Stimulated activated naive CD8-positive, alpha-beta T cell treated with anti-CD3 and anti-CD28 coated beads, Interleukin-15, amount 100 ng/mL, for 72 hours (primary cell): ENCODE results near the gene FGF3.

Experiments used
- ATAC-seq: fragments of 150-1000 bp; cut with Tn5 transposase; 2 replicates; pipeline ENCODE4 v1.10.0; 2021; ENCODE audit warnings: mild to moderate bottlenecking, moderate library complexity
- DNase-seq, 2 donors: peaks; one replicate each; pipeline ENCODE4 v3.0.0; 2021 to 2022
- H3K27ac Mint-ChIP-seq, 2 donors: one replicate each; pipeline ENCODE4 v1.8.0; 2022; ENCODE audit warnings: mild to moderate bottlenecking in 2 of 2, mixed read lengths in 2 of 2, moderate library complexity in 2 of 2
- H3K27me3 Mint-ChIP-seq: one replicate; pipeline ENCODE4 v1.8.0; 2022; ENCODE audit warnings: mixed read lengths
- H3K4me1 Mint-ChIP-seq: one replicate; pipeline ENCODE4 v1.8.0; 2022; ENCODE audit warnings: mild to moderate bottlenecking, mixed read lengths
- H3K4me3 Mint-ChIP-seq, 2 donors: one replicate each; pipeline ENCODE4 v1.8.0; 2022; ENCODE audit warnings: mild to moderate bottlenecking in 2 of 2, mixed read lengths in 2 of 2, moderate library complexity in 1 of 2
- H3K9me3 Mint-ChIP-seq, 2 donors: one replicate each; pipeline ENCODE4 v1.8.0; 2022; ENCODE audit warnings: mixed read lengths in 2 of 2

FGF3 gene

GRCh38 chr11:69820441-69820840 is 1.2 kb upstream of the FGF3 start:
- ATAC-seq (no peak), DNase-seq (no peak)
- Mint-ChIP-seq H3K27ac (no peak overlapping the region), H3K4me3 (no peak overlapping the region), H3K4me1 (no peaks in the 10 kb centered on the region), H3K27me3 (peaks cover 75% of the 10 kb centered on the region), H3K9me3 (no peaks in the 10 kb centered on the region)

GRCh38 chr11:69819541-69820070 is 390 bp upstream of the FGF3 start:
- DNase-seq, result no peak
- no peak overlapping the region for H3K4me3 Mint-ChIP-seq
- H3K27ac Mint-ChIP-seq, result no peak overlapping the region
- no peaks in the 10 kb centered on the region for H3K9me3 Mint-ChIP-seq
- no peak for ATAC-seq
- peaks cover 80% of the 10 kb centered on the region for H3K27me3 Mint-ChIP-seq
- no peaks in the 10 kb centered on the region for H3K4me1 Mint-ChIP-seq

- no peak overlapping the region for H3K4me3 Mint-ChIP-seq
- no peak for ATAC-seq
- peaks cover 81% of the 10 kb centered on the region for H3K27me3 Mint-ChIP-seq
- no peaks in the 10 kb centered on the region for H3K9me3 Mint-ChIP-seq
- no peaks in the 10 kb centered on the region for H3K4me1 Mint-ChIP-seq
- no peak overlapping the region for H3K27ac Mint-ChIP-seq
- DNase-seq, result no peak
These were observed 999 bp downstream of the FGF3 start for GRCh38 chr11:69818231-69818602.

DNA sequence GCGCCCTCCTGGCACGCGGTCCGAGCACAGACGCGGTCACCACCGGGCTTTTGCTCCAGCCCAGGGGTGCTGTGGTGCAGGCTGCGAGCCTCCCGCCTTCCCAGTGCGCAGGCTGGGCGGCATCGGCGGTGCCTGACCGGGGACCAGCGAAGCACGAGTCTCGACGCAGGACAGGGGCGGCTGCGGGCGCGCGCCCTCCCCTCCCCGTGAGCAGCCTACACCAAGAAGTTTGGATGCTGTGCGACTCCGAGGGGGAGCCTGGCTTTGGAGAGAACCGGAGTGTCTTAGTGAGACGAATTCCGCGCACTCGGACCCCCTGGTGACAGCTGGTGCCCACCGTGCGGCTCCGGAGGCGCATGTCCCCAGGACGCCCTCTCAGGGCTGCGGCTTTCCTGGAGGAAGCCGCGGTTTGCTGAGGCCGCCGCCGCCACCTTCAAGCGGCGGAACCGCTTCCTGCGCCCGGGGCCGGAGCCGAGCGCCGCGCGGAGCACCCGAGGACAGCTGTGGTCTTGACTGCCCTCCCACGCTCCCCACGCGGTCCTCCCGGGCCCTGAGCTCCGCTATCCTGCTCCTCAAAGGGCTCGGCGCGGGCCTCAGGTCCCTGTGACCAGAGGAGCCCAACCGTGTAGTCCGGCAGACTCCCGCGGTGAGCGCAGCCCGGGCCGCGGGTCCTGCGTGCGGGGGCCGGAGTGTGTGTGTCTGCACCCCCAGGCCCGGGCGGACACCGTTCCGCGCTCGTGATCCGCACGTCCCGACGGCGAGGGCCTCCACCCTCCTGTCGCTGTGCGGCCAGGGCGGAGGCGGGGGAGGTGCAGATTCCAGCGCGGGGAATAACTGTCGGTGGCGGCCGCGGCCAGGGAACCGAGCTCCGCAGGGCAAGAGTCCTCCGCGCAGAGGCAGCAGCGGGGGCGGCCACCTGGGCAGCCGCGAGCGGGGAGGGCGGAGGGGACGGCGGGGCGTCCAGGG is 1.7 kb downstream of the FGF3 start:
- Mint-ChIP-seq H3K4me1 (no peaks in the 10 kb centered on the region), H3K27me3 (peaks cover 81% of the 10 kb centered on the region), H3K9me3 (no peaks in the 10 kb centered on the region), H3K4me3 (no peak overlapping the region), H3K27ac (no peak overlapping the region)
- DNase-seq (no peak), ATAC-seq (no peak)

DNA sequence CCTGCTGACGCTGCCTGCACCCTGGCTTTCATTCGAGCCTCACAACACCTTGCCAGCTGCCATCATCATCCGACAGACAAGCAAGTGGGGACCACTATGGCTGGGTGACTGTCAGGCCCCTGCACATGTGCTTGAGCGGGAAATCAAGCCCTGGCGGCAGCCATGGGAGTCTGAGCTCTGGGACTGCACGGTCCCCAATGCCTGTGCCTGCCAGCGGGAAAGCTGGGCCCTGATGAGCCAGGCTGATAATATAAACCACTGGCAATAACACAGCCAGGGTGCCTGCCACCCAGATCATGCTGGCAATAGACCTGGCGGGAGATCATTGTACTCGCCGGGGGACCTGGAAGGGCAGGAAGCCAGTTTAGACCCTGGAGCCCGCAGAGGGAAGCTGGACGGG is 2.5 kb downstream of the FGF3 start:
- no peak overlapping the region for H3K27ac Mint-ChIP-seq
- H3K4me3 Mint-ChIP-seq, result no peak overlapping the region
- H3K4me1 Mint-ChIP-seq, result no peaks in the 10 kb centered on the region
- ATAC-seq (no peak), DNase-seq (no peak)
- H3K27me3 Mint-ChIP-seq, result peaks cover 75% of the 10 kb centered on the region
- no peaks in the 10 kb centered on the region for H3K9me3 Mint-ChIP-seq

DNA sequence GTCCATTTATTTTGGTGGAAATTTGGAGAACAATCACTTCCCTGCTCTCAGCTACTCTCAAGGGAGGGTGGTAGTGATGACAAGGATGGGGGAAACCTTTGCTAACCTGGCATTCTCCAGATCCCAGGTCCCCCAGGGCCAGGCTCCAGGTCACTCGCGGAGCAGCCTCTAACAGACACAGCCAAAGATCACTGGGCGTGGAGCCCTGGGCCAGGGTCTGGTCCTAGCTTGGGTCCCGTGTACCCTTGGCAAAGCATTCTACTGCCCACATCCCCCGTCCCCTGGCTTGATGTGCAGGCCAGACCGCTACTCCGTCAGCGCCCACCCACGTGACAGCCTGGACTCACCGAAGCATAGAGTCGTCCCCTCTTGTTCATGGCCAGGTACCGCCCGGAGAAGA is 3.2 kb downstream of the FGF3 start:
- no peak for ATAC-seq
- no peak for DNase-seq
- Mint-ChIP-seq H3K27ac (no peak overlapping the region), H3K27me3 (peaks cover 75% of the 10 kb centered on the region), H3K9me3 (no peaks in the 10 kb centered on the region), H3K4me1 (no peaks in the 10 kb centered on the region), H3K4me3 (no peak overlapping the region)

DNA sequence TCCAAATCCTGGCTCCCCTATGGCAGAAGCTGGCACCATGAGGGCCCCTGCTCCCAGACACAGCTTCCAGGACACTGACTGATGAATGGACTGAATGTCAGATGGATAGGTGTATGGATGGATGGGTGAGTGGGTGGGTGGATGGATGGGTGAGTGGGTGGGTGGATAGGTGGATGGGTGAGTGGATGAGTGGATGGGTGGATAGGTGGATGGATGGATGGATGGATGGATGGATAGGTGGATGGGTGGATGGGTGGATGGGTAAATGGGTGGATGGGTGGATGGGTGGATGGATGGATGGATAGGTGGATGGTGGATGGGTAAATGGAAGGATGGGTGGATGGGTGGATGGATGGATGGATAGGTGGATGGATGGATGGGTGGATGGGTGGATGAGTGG is 4.3 kb downstream of the FGF3 start:
- Mint-ChIP-seq H3K27ac (no peak overlapping the region), H3K4me3 (no peak overlapping the region), H3K27me3 (peaks cover 71% of the 10 kb centered on the region), H3K4me1 (no peaks in the 10 kb centered on the region), H3K9me3 (no peaks in the 10 kb centered on the region)
- DNase-seq (no peak), ATAC-seq (no peak)

GRCh38 chr11:69814411-69814810 is 4.8 kb downstream of the FGF3 start:
- H3K4me3 Mint-ChIP-seq, result no peak overlapping the region
- H3K27ac Mint-ChIP-seq, result no peak overlapping the region
- H3K4me1 Mint-ChIP-seq, result no peaks in the 10 kb centered on the region
- ATAC-seq (no peak), DNase-seq (no peak)
- H3K27me3 Mint-ChIP-seq, result peaks cover 71% of the 10 kb centered on the region
- no peaks in the 10 kb centered on the region for H3K9me3 Mint-ChIP-seq

GRCh38 chr11:69813839-69814238 is 5.4 kb downstream of the FGF3 start:
- ATAC-seq, result no peak

GRCh38 chr11:69812946-69813345 is 6.3 kb downstream of the FGF3 start:
- DNase-seq (no peak), ATAC-seq (no peak)
- H3K9me3 Mint-ChIP-seq, result no peaks in the 10 kb centered on the region
- no peaks in the 10 kb centered on the region for H3K4me1 Mint-ChIP-seq
- no peak overlapping the region for H3K4me3 Mint-ChIP-seq
- no peak overlapping the region for H3K27ac Mint-ChIP-seq
- H3K27me3 Mint-ChIP-seq, result peaks cover 77% of the 10 kb centered on the region

More at GRCh38 chr11:69813839-69814238, 5.4 kb downstream of the FGF3 start:
- no peak overlapping the region for H3K4me3 Mint-ChIP-seq
- no peak for DNase-seq
- H3K9me3 Mint-ChIP-seq, result no peaks in the 10 kb centered on the region
- H3K4me1 Mint-ChIP-seq, result no peaks in the 10 kb centered on the region
- H3K27ac Mint-ChIP-seq, result peak overlapping the region in 1 of 2 donors; percentile 30
- H3K27me3 Mint-ChIP-seq, result peaks cover 68% of the 10 kb centered on the region

DNA sequence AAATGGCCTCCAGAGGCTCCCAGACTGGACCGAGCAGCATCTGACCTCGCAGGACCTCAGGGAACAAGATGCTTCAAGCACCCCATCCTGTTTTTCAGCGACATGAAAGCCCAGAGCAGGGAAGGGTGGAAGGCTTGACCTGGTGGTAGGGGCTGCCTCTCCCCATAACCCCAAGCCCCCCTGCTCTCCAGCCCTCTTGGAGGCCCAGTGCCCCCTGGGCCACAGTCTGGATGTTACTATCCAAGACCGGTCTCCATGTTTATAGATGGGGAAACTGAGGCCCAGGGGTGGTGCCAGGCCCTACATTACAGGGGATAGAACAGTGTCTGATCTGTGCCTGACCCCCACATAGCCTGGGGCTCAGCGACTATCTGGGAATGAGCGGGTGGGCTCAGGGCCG is 7.0 kb downstream of the FGF3 start:
- H3K27ac Mint-ChIP-seq, result no peak overlapping the region
- peaks cover 82% of the 10 kb centered on the region for H3K27me3 Mint-ChIP-seq
- no peaks in the 10 kb centered on the region for H3K9me3 Mint-ChIP-seq
- ATAC-seq, result no peak
- no peak for DNase-seq
- H3K4me3 Mint-ChIP-seq, result no peak overlapping the region
- H3K4me1 Mint-ChIP-seq, result no peaks in the 10 kb centered on the region

DNA sequence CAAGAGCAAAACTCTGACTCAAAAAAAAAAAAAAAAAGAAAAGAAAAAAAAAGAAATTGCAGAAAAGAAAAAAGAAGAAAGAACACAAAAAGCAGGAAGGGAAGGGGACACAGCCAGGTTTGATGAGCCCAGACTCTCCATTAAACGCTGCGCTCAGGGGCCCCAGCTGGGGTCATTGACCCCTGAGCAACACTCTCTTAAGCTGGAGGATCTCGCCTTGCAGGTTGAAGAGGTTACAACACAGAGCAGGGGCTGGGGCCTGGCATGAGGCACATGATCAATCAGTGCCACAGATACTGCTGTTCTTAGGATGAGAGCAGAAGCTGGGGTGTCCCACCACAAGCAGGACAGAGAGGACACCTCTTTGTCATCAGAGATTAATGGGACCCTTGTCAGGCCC is 7.8 kb downstream of the FGF3 start:
- ATAC-seq (no peak), DNase-seq (no peak)
- Mint-ChIP-seq H3K4me1 (no peaks in the 10 kb centered on the region), H3K27ac (peak overlapping the region in 1 of 2 donors; percentile 84), H3K9me3 (no peaks in the 10 kb centered on the region), H3K27me3 (peaks cover 74% of the 10 kb centered on the region), H3K4me3 (no peak overlapping the region)

DNA sequence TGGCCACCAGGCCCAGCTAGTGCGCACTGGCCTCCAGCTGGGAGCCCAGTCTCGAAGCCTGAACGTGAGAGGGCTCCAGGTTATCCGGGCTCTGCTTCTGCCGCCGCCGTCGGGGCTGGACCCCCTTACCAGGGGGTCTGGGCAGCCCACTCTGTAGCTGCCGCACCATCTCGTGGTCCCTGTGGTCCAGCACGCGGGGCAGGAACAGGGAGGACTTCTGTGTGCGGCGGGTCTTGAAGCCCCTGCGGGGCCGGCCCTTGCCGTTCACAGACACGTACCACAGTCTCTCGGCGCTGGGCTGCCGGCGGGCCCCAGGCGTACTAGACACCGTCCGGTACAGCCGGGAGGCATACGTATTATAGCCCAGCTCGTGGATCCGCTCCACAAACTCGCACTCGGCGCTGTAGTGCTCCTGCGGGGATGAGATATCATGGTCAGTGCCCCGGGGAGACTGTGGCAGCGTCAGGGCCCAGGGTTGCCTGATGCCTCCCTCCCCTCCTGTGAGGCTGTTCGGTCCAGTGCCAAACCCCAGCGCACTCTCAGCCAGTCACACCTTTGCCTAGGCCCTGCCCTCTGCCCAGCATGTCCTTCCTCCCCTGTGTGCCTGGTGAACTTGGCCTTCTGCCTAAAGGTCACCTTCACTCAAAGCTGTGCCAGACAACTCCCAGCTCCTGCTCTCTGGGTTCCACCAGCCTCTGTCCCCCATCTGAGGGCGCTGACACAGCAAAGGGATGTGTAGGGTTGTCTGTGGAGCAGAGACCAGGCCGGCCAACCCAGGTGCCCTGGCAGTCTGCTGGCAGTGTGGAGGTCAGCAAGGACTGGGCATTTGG is 8.7 kb downstream of the FGF3 start:
- DNase-seq (no peak), ATAC-seq (no peak)
- Mint-ChIP-seq H3K4me1 (no peaks in the 10 kb centered on the region), H3K9me3 (no peaks in the 10 kb centered on the region), H3K27me3 (peaks cover 64% of the 10 kb centered on the region), H3K4me3 (no peak overlapping the region), H3K27ac (no peak overlapping the region)

DNA sequence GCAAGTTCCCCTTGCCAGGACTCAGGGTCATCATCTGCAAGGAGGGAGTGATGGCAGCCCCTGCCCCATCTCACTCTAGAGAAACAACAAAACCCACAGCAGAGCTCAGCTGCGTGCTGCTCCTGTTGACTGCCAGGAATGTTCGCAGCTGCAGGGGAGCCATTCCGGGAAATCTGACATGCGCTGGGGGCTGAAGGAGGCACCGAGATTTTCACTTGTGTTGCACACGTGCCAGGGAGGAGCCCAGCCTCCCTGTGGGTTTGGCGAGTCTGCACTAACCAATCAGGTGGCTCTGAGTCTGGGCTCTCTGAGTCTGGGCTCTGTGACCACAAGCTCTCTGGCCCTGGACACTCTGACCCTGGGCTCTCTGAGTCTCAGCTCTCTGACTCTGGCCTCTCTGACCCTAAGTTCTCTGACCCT is 10.5 kb downstream of the FGF3 start:
- Mint-ChIP-seq H3K9me3 (no peaks in the 10 kb centered on the region), H3K27me3 (peaks cover 50% of the 10 kb centered on the region)
- no peak for DNase-seq

DNA sequence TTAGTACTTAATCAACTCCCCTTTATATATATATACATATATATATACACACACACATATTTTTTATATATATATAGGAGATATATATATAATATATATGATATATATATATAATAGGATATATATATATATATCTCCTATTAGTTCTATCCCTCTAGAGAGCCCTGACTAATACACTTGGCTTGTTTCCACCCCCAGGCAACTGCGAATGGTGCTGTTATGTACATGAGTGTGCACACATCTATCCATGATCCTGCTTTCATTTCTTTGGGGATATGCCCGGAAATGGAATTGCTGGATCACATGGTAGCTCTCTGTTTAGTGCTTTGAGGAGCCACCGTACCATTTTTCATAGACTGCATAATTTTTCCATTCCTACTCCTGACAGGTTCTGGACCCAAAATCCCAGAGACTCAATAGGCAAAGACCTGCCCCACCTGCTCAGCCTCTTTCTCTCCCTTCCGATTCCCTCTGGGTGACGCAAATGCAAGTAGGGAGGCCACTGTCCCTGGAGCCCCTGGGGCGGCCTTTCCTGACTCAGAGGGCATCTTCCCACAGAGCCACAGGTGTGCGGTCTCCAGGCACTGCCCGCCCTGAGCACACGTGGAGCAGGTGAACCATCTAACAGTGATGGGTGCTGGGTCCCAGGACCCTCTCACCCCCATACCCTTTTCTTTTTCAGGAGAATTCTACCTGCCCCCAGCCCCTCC is 12.0 kb downstream of the FGF3 start:
- Mint-ChIP-seq H3K27ac (no peak overlapping the region), H3K27me3 (peaks cover 36% of the 10 kb centered on the region)

More for the DNA sequence above, 10.5 kb downstream of the FGF3 start:
- no peak for ATAC-seq
- no peaks in the 10 kb centered on the region for H3K4me1 Mint-ChIP-seq
- no peak overlapping the region for H3K4me3 Mint-ChIP-seq
- H3K27ac Mint-ChIP-seq, result no peak overlapping the region

More for the DNA sequence above, 12.0 kb downstream of the FGF3 start:
- no peak for DNase-seq
- ATAC-seq, result no peak
- Mint-ChIP-seq H3K4me3 (no peak overlapping the region), H3K9me3 (no peaks in the 10 kb centered on the region), H3K4me1 (no peaks in the 10 kb centered on the region)
